OCI-LY7 (cell line): ENCODE data around the gene DDX19B.

Source experiments
- CTCF ChIP-seq: fragments of 200-600 bp; sonication (generic); conservative IDR thresholded peaks from 2 replicates; pipeline ENCODE4 v1.5.1; 2014; ENCODE audit warnings: mild to moderate bottlenecking, antibody characterized with exemption, low read length, moderate library complexity, mixed read lengths
- EZH2phosphoT487 ChIP-seq: fragments of 200-600 bp; sonication (generic); IDR thresholded peaks from 2 replicates; pipeline ENCODE4 v1.6.1; 2018; ENCODE audit warnings: low read depth, borderline replicate concordance, mild to moderate bottlenecking, mixed run types, antibody characterized with exemption, low read length, moderate library complexity, mixed read lengths

- TF ChIP-seq CTCF (no peak), EZH2phosphoT487 (no peak)
Observed at GRCh38 chr16:70298988-70299938, at the start of gene DDX19B.
